HG03095 (cell line): ENCODE data around the gene FIGLA.

Experiments
- ATAC-seq: cut with Tn5 transposase; IDR thresholded peaks from one replicate; pipeline ENCODE4 v1.9.1; 2021; ENCODE audit warnings: moderate library complexity; ENCODE audit not compliant: unreplicated experiment

The FIGLA gene

GRCh38 chr2:70790136-70790828 lies at the start of gene FIGLA:
FIGLA (minus strand) TSS chr2:70790643; CDS start chr2:70790638, 5 bp downstream.
- no peak for ATAC-seq

- ATAC-seq: no peak
Measured at GRCh38 chr2:70837980-70838925, 47.8 kb upstream of the FIGLA start.

- ATAC-seq: no peak
Measured at GRCh38 chr2:70835643-70836042, 45.2 kb upstream of the FIGLA start, which contains the start of gene CD207. CD207 (minus strand) TSS chr2:70835816; CDS start chr2:70835776, 40 bp downstream.

- ATAC-seq: no peak
Measured at GRCh38 chr2:70834881-70835280, 44.4 kb upstream of the FIGLA start.

GRCh38 chr2:70834106-70834505 lies 43.7 kb upstream of the FIGLA start:
- ATAC-seq: no peak

- no peak for ATAC-seq
Measured at GRCh38 chr2:70833246-70833645, 42.8 kb upstream of the FIGLA start.

- ATAC-seq: no peak
Measured at GRCh38 chr2:70832386-70832785, 41.9 kb upstream of the FIGLA start.

- ATAC-seq: no peak
Measured at GRCh38 chr2:70831861-70832260, 41.4 kb upstream of the FIGLA start.

GRCh38 chr2:70830366-70830765 lies 39.9 kb upstream of the FIGLA start:
- ATAC-seq: no peak

- no peak for ATAC-seq
Measured at GRCh38 chr2:70829916-70830315, 39.5 kb upstream of the FIGLA start.

GRCh38 chr2:70828914-70829824 lies 38.7 kb upstream of the FIGLA start:
- no peak for ATAC-seq

GRCh38 chr2:70828115-70828514 lies 37.7 kb upstream of the FIGLA start:
- ATAC-seq: no peak

- ATAC-seq: no peak
Measured at GRCh38 chr2:70827388-70827787, 36.9 kb upstream of the FIGLA start.

GRCh38 chr2:70826696-70827350 lies 36.4 kb upstream of the FIGLA start:
- no peak for ATAC-seq

- no peak for ATAC-seq
Measured at GRCh38 chr2:70823249-70823648, 32.8 kb upstream of the FIGLA start.

- ATAC-seq: no peak
Measured at GRCh38 chr2:70822843-70823242, 32.4 kb upstream of the FIGLA start.

GRCh38 chr2:70820499-70820898 lies 30.1 kb upstream of the FIGLA start, which contains the start of gene CLEC4F:
CLEC4F (minus strand) TSS chr2:70820599; CDS start chr2:70820523, 76 bp downstream.
- no peak for ATAC-seq

GRCh38 chr2:70817284-70817954 lies 27.0 kb upstream of the FIGLA start:
- ATAC-seq: no peak

GRCh38 chr2:70816726-70817125 lies 26.3 kb upstream of the FIGLA start:
- ATAC-seq: no peak
